Stimulated activated CD8-positive, alpha-beta memory T cell treated with anti-CD3 and anti-CD28 coated beads, Interleukin-4, amount 100 ng/mL, for 48 hours (primary cell): ENCODE measurements around the gene ARHGAP31.
"Not testable (repeated sequence)": the region's sequence is repeated elsewhere in the genome, so short reads cannot be mapped to it uniquely, and the experiment has no call there.

Experiments
- DNase-seq: peaks from one replicate; pipeline ENCODE4 v3.0.0-alpha.2; 2020

The ARHGAP31 gene

DNA sequence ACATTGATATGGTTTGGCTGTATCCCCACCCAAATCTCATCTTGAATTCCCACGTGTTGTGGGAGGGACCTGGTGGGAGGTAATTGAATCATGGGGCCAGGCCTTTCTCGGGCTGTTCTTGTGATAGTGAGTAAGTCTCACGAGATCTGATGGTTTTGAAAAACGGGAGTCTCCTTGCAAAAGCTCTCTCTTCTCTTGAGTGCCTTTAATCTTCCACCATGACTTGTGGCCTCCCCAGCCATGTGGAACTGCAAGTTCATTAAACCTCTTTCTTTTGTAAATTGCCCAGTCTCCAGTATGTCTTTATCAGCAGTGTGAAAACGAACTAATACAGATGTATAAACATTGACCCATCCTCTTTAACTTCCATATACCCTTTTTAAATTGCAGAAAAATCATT, 26.6 kb downstream of the ARHGAP31 start:
- not testable (repeated sequence) for DNase-seq

DNA sequence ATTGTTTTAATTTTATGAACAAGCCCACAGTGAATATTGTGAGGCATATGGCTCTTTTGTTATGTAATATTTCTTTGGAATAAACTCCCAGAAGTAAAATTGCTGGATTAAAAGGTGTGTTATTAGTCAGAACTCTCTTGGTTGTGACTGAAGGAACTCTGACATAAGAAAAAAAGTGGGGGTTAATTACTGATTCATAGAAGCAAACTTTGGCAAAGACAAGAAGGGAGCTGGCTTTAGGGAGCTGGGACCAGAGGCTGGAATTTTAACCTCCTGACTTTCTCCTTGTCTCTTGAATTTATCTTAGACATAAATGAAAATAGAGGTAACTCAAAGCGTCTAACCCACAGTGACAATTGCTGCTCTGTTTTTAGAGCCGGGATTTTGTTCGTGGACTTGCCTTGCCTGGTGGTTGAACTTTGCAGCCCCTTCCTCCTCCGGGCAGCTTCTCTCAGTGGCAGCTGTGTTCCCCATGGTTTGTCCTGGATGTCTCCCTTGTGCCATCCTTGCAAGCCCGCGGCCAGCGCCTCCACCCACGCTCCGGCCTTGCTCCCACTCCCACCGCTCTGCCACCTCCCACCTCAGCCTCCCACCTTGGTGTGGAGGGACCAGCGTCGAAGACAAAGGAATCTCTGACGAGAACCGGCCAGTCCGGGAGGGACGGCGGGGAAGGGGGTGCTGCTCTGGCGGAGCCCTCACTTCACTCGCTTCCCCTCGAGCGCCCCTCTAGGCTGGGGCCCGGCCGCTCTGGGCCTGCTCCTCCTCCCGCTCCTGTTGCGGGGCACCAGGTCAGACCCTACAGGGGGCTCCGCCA, 28.0 kb downstream of the ARHGAP31 start:
- peak; percentile 45 for DNase-seq

DNA sequence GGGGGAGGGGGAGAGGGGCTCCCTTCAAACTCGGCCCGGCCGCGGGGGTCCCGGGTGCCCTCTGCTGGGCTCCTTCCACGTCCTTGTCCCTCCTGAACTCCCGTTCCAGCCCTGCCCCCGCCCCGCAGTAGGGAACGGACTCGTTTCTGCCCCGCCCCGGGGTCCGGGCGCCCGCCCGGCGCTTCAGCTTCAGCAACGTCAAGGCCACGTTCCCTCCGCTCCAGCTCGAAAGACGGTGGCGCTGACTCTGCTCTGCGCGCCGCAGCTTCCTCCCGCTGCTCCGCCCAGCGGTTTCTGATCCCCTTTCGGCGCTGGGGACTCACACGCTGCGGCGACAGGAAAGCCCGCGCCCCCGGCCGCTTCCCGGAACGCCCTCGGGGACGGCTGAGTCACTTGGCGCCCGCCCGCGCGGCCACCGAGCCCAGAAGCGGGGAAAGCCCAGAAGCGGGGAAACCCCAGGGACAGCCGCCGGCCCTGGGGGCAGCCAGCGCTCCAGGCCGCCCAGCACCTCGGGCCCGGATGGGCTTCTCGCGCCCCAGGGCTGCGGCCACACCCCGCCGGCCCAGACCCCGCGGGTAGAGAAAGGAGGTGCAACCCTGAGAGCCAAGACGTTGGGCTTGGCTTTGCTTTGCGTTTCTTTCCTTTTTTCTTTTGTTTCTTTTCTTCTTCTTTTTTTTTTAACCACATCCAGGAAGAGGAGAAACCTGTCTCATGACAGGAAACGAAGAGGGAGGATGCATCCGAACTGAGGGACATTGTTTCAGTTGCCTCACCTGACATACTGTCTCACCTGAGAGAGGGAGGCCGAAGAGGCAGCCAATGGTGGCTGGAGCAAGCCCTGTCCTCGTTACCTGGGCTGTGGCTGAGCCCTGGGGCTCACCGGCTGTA, 28.9 kb downstream of the ARHGAP31 start:
- DNase-seq, result peak; percentile 96

DNA sequence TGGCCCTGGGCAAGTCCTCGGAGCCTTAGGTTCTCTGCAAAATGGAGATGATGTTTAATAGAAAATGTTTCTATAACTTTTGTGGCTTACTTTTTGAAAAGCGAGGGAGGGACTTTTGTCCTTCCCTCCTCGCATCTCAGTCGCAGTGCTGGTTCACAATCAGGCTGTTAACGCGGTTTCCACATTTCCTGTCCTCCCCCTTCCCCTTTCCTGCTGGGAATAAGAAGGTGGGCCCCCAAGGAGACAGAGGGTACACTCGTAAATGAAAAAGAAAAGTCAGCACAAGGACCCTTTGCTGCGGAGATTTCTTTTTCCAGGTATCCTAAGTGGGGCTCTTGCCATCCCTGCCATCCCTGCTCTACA, 29.5 kb downstream of the ARHGAP31 start:
- no peak for DNase-seq

DNA sequence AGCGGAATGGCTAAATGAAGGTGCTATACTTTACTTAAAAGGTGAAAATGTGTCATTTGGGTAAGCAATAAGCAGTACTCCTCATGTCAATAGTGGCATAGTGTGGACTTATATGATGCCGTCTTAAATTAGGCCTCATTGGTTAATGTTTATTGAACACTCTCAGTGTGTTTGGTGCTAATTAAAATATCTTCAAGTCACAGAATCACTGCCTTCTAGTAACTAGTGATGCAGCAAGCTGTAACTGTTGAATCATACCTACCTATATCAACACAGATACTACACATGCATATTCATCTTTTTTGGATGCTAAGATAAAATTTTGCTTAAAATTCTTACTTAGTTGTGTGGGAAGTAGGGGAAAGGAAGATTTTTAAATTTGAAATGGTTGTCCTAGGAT, 30.7 kb downstream of the ARHGAP31 start:
- no peak for DNase-seq

DNA sequence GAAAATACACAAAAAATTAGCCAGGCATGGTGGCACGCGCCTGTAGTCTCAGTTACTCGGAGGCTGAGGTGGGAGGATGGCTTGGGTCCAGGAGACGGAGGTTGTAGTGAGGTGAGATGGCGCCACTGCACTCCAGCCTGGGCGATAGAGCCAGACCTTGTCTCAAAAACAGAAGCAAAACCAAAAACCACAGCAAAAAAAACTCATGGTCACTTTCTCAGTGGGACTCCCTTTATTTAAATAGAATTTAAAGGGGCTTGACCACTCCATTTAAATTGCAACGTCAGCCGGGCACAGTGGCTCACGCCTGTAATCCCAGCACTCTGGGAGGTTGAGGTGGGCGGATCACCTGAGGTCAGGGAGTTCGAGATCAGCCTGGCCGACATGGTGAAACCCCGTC, 32.8 kb downstream of the ARHGAP31 start:
- no peak for DNase-seq

DNA sequence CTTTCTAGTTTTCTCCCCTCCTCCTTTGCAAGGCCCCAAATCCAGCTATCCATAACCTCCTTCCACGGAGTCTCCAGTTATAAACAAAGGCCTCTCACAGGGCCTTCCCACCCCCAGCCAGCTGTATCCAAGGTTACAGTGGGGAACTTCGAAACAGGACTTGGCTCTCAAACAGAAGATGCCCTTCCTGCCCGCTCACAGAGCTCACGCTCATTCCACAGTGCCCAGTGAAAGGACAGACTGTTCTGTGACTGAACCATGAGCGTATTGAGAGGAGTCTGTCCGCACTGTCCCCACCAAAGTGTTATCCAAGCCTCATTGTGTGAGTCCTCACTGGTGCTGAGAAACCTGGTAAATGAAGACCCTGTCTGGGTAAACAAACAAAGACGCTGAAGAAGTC, 35.4 kb downstream of the ARHGAP31 start:
- no peak for DNase-seq

- DNase-seq, result no peak
These were observed 36.0 kb downstream of the ARHGAP31 start for GRCh38 chr3:119330181-119330580.

- DNase-seq, result no peak
These were observed 36.7 kb downstream of the ARHGAP31 start for GRCh38 chr3:119330858-119331257.

- no peak for DNase-seq
These were observed 37.5 kb downstream of the ARHGAP31 start for GRCh38 chr3:119331661-119332060.

DNA sequence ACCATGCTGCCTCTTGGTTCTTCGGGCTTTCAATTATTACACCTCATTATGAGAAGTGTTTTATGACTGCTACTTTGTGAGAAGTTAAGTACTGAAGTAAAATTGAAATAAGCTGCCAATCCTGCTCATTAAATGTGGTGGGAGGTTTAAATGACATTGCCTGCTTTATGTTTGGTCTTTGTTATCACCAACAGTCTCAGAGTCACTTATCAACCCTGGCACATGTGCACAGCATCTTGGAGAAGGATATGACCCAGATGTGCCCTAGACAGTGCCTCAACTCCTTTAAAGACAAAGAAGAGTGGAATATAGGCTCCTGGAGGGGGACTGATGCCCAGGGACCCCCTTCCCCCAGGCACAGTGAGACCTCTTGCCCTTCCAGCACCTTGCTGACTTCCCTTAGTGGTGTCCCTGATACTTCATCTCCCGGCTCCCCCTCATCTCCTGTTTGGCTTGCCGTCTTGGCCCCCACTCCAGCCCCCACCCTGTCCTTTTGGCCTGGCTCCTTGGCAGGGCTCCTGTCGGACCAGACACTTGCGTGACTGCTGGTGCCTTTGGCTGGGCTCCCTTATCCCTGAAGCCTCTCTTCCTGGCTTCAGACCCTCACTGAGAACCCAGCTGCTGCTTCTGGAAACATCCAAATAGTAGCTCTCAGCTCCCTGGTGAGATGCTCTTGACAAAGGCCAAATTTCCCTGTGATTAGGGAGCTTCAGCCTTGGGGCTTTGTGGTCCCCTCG, 39.8 kb downstream of the ARHGAP31 start:
- no peak for DNase-seq

DNA sequence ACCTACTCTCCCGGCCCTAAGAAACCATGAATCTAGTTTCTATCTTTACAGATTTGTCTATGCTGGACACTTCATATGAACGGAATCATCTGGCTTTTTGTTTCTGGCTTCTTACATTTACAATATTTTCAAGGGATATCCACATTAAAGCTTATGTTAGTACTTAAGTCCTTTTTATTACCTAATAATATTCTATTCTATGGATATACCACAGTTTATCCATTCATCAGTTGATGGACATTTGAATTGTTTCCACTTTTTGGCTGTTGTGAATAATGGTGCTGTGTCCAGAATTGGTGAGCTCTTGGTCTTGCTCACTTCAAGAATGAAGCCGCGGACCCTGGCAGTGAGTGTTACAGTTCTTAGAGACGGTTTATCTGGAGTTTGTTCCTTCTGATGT, 42.6 kb downstream of the ARHGAP31 start:
- DNase-seq, result no peak

GRCh38 chr3:119337407-119337806, 43.2 kb downstream of the ARHGAP31 start:
- DNase-seq, result not testable (repeated sequence)

GRCh38 chr3:119338754-119339153, 44.6 kb downstream of the ARHGAP31 start:
- no peak for DNase-seq

GRCh38 chr3:119340014-119340413, 45.8 kb downstream of the ARHGAP31 start:
- no peak for DNase-seq

- no peak for DNase-seq
These were observed 46.3 kb downstream of the ARHGAP31 start for GRCh38 chr3:119340446-119340845.

GRCh38 chr3:119342176-119342575, 48.0 kb downstream of the ARHGAP31 start:
- DNase-seq, result no peak

GRCh38 chr3:119343719-119344118, 49.5 kb downstream of the ARHGAP31 start:
- no peak for DNase-seq

DNA sequence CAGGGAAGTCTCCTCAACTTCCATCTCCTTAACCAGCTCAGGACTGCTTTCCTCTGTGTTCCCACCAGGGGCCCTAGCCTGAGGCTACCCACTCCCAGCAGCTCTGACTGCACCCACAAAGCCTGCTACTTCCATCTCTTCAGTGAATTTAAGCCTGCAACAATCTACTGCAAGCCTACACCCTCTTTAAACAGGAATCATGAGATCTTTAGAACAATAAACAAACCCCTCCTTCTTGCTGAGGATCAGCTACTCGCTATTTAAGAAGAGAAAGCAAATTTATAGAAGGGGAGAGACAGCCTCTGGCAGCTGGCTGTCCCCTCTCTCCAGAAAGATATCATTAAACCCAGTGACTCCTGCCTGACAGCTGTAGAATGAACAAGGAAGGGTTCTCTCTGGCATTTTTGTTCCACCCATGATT, 51.9 kb downstream of the ARHGAP31 start:
- DNase-seq, result no peak

DNA sequence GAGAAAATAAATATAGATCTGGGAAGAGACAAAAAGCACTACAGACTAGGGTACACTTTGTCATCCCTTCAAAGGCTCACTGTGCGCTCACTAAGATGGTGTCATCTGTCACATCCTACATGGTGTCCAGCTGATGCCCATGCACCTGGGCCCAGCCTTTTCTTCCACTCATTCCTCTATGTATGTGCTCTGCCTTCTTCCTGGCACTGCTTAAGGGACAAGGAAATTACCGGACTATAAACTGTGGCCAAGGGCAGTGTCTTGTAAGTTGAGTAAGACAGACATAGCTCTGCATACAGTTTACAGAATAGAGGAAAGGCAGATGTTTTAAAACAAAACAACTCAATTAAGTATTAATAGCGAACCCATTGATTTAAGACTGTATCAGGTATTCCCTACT, 52.9 kb downstream of the ARHGAP31 start:
- DNase-seq, result no peak

DNA sequence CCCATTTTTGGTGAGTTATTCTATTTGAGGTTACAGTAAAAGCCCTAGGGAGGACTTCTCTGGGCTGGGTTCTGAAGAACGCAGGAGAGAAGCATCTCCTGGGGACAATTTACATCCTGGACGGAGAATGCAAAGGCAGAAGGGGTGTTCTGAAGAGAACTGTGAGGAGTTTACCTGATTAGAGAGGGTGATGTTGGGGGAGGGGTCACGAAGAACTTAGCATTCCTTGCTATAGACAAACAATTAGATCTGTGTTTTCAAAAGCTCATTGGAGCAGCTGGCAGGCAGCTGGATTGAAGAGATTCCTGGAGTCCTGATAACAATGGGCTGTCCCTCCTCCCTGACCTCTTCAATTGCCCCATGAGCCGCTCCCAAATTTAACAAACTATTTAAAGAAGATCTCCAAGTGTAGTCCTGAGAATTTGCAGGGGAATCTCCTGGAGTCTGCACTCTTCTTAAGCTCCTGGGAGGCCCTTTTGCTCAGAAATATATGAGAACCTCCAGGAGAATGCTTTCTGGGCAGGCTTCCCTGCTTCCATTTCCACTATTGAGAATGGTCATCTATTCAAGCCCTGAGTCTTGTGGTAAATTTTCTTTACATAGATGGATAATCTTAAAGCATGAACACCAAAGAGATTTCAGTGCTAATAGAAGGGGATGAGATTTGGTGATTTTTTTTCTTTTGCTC, 55.3 kb downstream of the ARHGAP31 start:
- DNase-seq, result no peak

- DNase-seq, result no peak
These were observed 55.9 kb downstream of the ARHGAP31 start for GRCh38 chr3:119350114-119350513.

DNA sequence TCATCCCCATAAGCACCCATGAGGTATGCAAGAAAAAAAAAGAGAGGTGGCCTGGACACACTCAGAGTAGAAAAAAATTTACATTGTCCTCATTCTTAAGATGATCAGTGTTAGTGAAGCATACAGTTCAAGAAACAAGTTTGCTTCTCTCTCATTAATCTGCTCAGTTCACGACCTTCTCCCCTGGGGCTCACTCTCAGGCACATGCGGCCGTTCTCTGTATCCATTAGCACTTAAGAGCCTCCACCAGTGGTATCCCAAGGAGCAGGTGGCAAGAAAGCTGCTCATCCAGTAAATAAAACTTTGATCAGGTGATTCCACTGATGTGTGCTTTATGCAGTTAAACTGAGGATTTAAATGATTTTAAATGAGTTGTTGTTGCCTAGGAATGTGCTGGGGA, 57.4 kb downstream of the ARHGAP31 start:
- DNase-seq, result no peak
